H9 (cell line): Measurements from ENCODE around the gene IP6K3. TPM values are rescaled to one million over a fixed set of nuclear protein-coding genes. Genes with fewer than 3 reads are reported as not detected.

Experiments
- DNase-seq: peaks from one replicate; pipeline ENCODE4 v3.0.0-alpha.2; 2017
- H2AFZ ChIP-seq: one replicate; pipeline ENCODE4 v1.6.1; 2013; ENCODE audit warnings: mild to moderate bottlenecking, low read length, control low read depth, moderate library complexity
- H2AK5ac ChIP-seq: 2 replicates; pipeline ENCODE4 v1.6.1; 2013; ENCODE audit warnings: low read length, control low read depth, mixed read lengths; ENCODE audit not compliant: insufficient read length
- H2BK120ac ChIP-seq: one replicate; pipeline ENCODE4 v1.6.1; 2013; ENCODE audit warnings: low read depth, mild to moderate bottlenecking, low read length, control low read depth, inconsistent platforms; ENCODE audit not compliant: poor library complexity, severe bottlenecking
- H2BK12ac ChIP-seq: 2 replicates; pipeline ENCODE4 v1.6.1; 2013; ENCODE audit warnings: low read length, control low read depth, mixed read lengths, low read depth; ENCODE audit not compliant: insufficient read length
- H2BK15ac ChIP-seq: 2 replicates; pipeline ENCODE4 v1.6.1; 2013; ENCODE audit warnings: low read depth, low read length, control low read depth
- H2BK20ac ChIP-seq: one replicate; pipeline ENCODE4 v1.6.1; 2013; ENCODE audit warnings: low read depth, mild to moderate bottlenecking, low read length, control low read depth, inconsistent platforms; ENCODE audit not compliant: poor library complexity, severe bottlenecking
- H2BK5ac ChIP-seq: 2 replicates; pipeline ENCODE4 v1.6.1; 2013; ENCODE audit warnings: low read length, control low read depth, mixed read lengths; ENCODE audit not compliant: insufficient read length
- H3K14ac ChIP-seq: 2 replicates; pipeline ENCODE4 v1.6.1; 2013; ENCODE audit warnings: low read length, control low read depth; ENCODE audit not compliant: insufficient read depth
- H3K18ac ChIP-seq: 2 replicates; pipeline ENCODE4 v1.6.1; 2013; ENCODE audit warnings: low read depth, mild to moderate bottlenecking, mixed read lengths, low read length, control low read depth; ENCODE audit not compliant: insufficient read length
- H3K23ac ChIP-seq: 2 replicates; pipeline ENCODE4 v1.6.1; 2013; ENCODE audit warnings: low read length, control low read depth, mixed read lengths, low read depth; ENCODE audit not compliant: insufficient read length
- H3K23me2 ChIP-seq: 2 replicates; pipeline ENCODE4 v1.6.1; 2013; ENCODE audit warnings: low read depth, mild to moderate bottlenecking, mixed read lengths, low read length, control low read depth; ENCODE audit not compliant: insufficient read length, poor library complexity, severe bottlenecking
- H3K27ac ChIP-seq: 2 replicates; pipeline ENCODE4 v1.5.1; 2013; ENCODE audit warnings: low read length, control low read depth, mixed read lengths, low read depth; ENCODE audit not compliant: insufficient read length
- H3K27me3 ChIP-seq: 2 replicates; pipeline ENCODE4 v1.6.1; 2013; ENCODE audit warnings: low read length, control low read depth, inconsistent platforms; ENCODE audit not compliant: insufficient read depth
- H3K4ac ChIP-seq: 2 replicates; pipeline ENCODE4 v1.6.1; 2013; ENCODE audit warnings: low read depth, mild to moderate bottlenecking, control low read depth, inconsistent platforms, low read length, moderate library complexity
- H3K4me1 ChIP-seq: 2 replicates; pipeline ENCODE4 v1.6.1; 2013; ENCODE audit warnings: low read length, control low read depth, inconsistent platforms; ENCODE audit not compliant: insufficient read depth
- H3K4me2 ChIP-seq: 2 replicates; pipeline ENCODE4 v1.6.1; 2013; ENCODE audit warnings: low read length, control low read depth, mixed read lengths; ENCODE audit not compliant: insufficient read length, insufficient read depth
- H3K56ac ChIP-seq: 2 replicates; pipeline ENCODE4 v1.6.1; 2013; ENCODE audit warnings: low read depth, mild to moderate bottlenecking, mixed read lengths, low read length, control low read depth; ENCODE audit not compliant: insufficient read length
- H3K79me1 ChIP-seq: 2 replicates; pipeline ENCODE4 v1.6.1; 2013; ENCODE audit warnings: low read depth, mild to moderate bottlenecking, moderate library complexity, low read length, control low read depth, inconsistent platforms; ENCODE audit not compliant: insufficient read depth, poor library complexity, severe bottlenecking
- H3K79me2 ChIP-seq: 2 replicates; pipeline ENCODE4 v1.6.1; 2013; ENCODE audit warnings: low read length, control low read depth, inconsistent platforms; ENCODE audit not compliant: insufficient read depth
- H3K9ac ChIP-seq: 2 replicates; pipeline ENCODE4 v1.6.1; 2013; ENCODE audit warnings: low read length, control low read depth, mixed read lengths; ENCODE audit not compliant: insufficient read length; ENCODE audit errors: extremely low read depth
- H3K9me3 ChIP-seq: one replicate; pipeline ENCODE4 v1.6.1; 2013; ENCODE audit warnings: low read depth, low read length, inconsistent platforms; ENCODE audit not compliant: control insufficient read depth
- H3T11ph ChIP-seq: one replicate; pipeline ENCODE4 v1.6.1; 2013; ENCODE audit warnings: mild to moderate bottlenecking, low read length, control low read depth, inconsistent platforms
- H4K20me1 ChIP-seq: one replicate; pipeline ENCODE4 v1.6.1; 2013; ENCODE audit not compliant: control insufficient read depth, insufficient read length, insufficient read depth
- H4K5ac ChIP-seq: 2 replicates; pipeline ENCODE4 v1.6.1; 2013; ENCODE audit warnings: low read depth, mild to moderate bottlenecking, mixed read lengths, low read length, control low read depth; ENCODE audit not compliant: insufficient read length
- H4K8ac ChIP-seq: replicated peaks from 2 replicates; pipeline ENCODE4 v1.6.1; 2013; ENCODE audit warnings: low read length, control low read depth, mixed read lengths, low read depth; ENCODE audit not compliant: insufficient read length
- H4K91ac ChIP-seq: 2 replicates; pipeline ENCODE4 v1.6.1; 2013; ENCODE audit warnings: low read depth, mild to moderate bottlenecking, moderate library complexity, mixed read lengths, low read length, control low read depth; ENCODE audit not compliant: insufficient read length
- H3K27ac Mint-ChIP-seq, 3 experiments: 2 replicates in 2 of 3; 3 replicates in 1 of 3; pipeline ENCODE4 v1.8.0; 2020 to 2021; ENCODE audit warnings: mixed read lengths in 3 of 3, mild to moderate bottlenecking in 1 of 3, moderate library complexity in 1 of 3
- H3K27me3 Mint-ChIP-seq: 2 replicates; pipeline ENCODE4 v1.8.0; 2021; ENCODE audit warnings: low read depth, mild to moderate bottlenecking, moderate library complexity, mixed read lengths
- H3K36me3 Mint-ChIP-seq, 3 experiments: 2 replicates in 2 of 3; 3 replicates in 1 of 3; pipeline ENCODE4 v1.8.0; 2020 to 2021; ENCODE audit warnings: low read depth in 3 of 3, mixed read lengths in 3 of 3; ENCODE audit not compliant: insufficient read depth in 1 of 3
- H3K4me1 Mint-ChIP-seq, 2 experiments: 2 replicates each; pipeline ENCODE4 v1.8.0; 2020; ENCODE audit warnings: mixed read lengths in 2 of 2
- H3K4me3 Mint-ChIP-seq, 2 experiments: 2 replicates in 1 of 2; 3 replicates in 1 of 2; pipeline ENCODE4 v1.8.0; 2020 to 2021; ENCODE audit warnings: mild to moderate bottlenecking in 2 of 2, mixed read lengths in 2 of 2, moderate library complexity in 1 of 2
- H3K9me3 Mint-ChIP-seq, 2 experiments: 2 replicates in 1 of 2; 3 replicates in 1 of 2; pipeline ENCODE4 v1.8.0; 2020; ENCODE audit warnings: mild to moderate bottlenecking in 2 of 2, mixed read lengths in 2 of 2, moderate library complexity in 1 of 2
- WGBS: extraction: QIAGEN DNeasy Blood & Tissue Kit; methylation state at CpG from one replicate; pipeline ENCODE4 v1.1.7; 2013; ENCODE audit warnings: missing lambda C conversion rate, low lambda C conversion rate, mixed read lengths; ENCODE audit not compliant: insufficient read length; ENCODE audit errors: extremely low coverage; 5-methylcytosine and 5-hydroxymethylcytosine counted together
- total RNA-seq: library from RNA; stranded (reverse); gene quantifications from 2 replicates; pipeline ENCODE4 v1.2.1, GENCODE V29; 2021
- TF ChIP-seq, protein P1 (sequence below): fragments of 200-600 bp; sonication (generic); conservative IDR thresholded peaks from 3 replicates; pipeline ENCODE4 v1.8.0; 2021; ENCODE audit warnings: antibody characterized with exemption, mild to moderate bottlenecking

IP6K3 gene
- total RNA-seq, 1 experiment from 2014 or later, result 0.46 TPM

- no peak overlapping the region for H3K27ac ChIP-seq
- no peak overlapping the region for H2BK120ac ChIP-seq
- H3K4me3 Mint-ChIP-seq, result no peak overlapping the region
Observed at GRCh38 chr6:33707771-33708170, 38.9 kb downstream of the IP6K3 start.

More at GRCh38 chr6:33707771-33708170, 38.9 kb downstream of the IP6K3 start:
- no peak overlapping the region for H3K18ac ChIP-seq
- H3K79me2 ChIP-seq, result peaks cover 2% of the 10 kb centered on the region; the same call in 1 of the 2 replicates
- no peak overlapping the region for H4K91ac ChIP-seq
- H3T11ph ChIP-seq, result no peak overlapping the region
- no peak overlapping the region for H4K5ac ChIP-seq
- Mint-ChIP-seq H3K9me3 (no peaks in the 10 kb centered on the region), H3K4me1 (peaks cover 41 to 46% of the 10 kb centered on the region in 2 experiments), H3K36me3 (peaks cover 22 to 61% (median 47%) of the 10 kb centered on the region in 3 experiments; a peak in 6 of 7 replicates), H3K27ac (peak overlapping the region in 1 of 3 experiments; percentile 65; a peak in 1 of 7 replicates), H3K27me3 (no peaks in the 10 kb centered on the region; the same call in none of the 2 replicates)
- peaks cover 7% of the 10 kb centered on the region for H3K79me1 ChIP-seq
- no CpG with 5 or more reads among the region's 5 CpGs for WGBS
- peaks cover 5% of the 10 kb centered on the region for H3K23me2 ChIP-seq
- H2BK20ac ChIP-seq, result no peak overlapping the region
- no peak overlapping the region for H3K56ac ChIP-seq
- no peak overlapping the region for H2BK15ac ChIP-seq
- no peaks in the 10 kb centered on the region for H3K27me3 ChIP-seq
- no peak overlapping the region for H2BK5ac ChIP-seq
- TF ChIP-seq, protein P1, sequence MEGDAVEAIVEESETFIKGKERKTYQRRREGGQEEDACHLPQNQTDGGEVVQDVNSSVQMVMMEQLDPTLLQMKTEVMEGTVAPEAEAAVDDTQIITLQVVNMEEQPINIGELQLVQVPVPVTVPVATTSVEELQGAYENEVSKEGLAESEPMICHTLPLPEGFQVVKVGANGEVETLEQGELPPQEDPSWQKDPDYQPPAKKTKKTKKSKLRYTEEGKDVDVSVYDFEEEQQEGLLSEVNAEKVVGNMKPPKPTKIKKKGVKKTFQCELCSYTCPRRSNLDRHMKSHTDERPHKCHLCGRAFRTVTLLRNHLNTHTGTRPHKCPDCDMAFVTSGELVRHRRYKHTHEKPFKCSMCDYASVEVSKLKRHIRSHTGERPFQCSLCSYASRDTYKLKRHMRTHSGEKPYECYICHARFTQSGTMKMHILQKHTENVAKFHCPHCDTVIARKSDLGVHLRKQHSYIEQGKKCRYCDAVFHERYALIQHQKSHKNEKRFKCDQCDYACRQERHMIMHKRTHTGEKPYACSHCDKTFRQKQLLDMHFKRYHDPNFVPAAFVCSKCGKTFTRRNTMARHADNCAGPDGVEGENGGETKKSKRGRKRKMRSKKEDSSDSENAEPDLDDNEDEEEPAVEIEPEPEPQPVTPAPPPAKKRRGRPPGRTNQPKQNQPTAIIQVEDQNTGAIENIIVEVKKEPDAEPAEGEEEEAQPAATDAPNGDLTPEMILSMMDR, result no peak
- no peak overlapping the region for H3K4me2 ChIP-seq
- no peak overlapping the region for H3K4ac ChIP-seq
- H3K4me1 ChIP-seq, result peaks cover 10% of the 10 kb centered on the region; the same call in 1 of the 2 replicates
- H2AFZ ChIP-seq, result no peak overlapping the region
- H3K14ac ChIP-seq, result no peak overlapping the region
- no peaks in the 10 kb centered on the region for H3K9me3 ChIP-seq
- DNase-seq, result no peak
- no peak overlapping the region for H2BK12ac ChIP-seq
- H4K8ac ChIP-seq, result no peak overlapping the region
- no peak overlapping the region for H3K9ac ChIP-seq
- no peak overlapping the region for H2AK5ac ChIP-seq
- H3K23ac ChIP-seq, result no peak overlapping the region
- no peaks in the 10 kb centered on the region for H4K20me1 ChIP-seq
